Adipose tissue (tissue), 3 donors: ENCODE results near the gene COA6. TPM values are rescaled to one million over a fixed set of nuclear protein-coding genes. Genes with fewer than 3 reads are reported as not detected.

Experiments used
- H3K27ac ChIP-seq: one replicate; pipeline ENCODE4 v1.5.1; 2013; ENCODE audit warnings: low read depth, low read length
- WGBS, 3 donors: extraction: QIAGEN DNeasy Blood & Tissue Kit; methylation state at CpG; one replicate each; pipeline ENCODE4 v1.1.7; 2013; 5-methylcytosine and 5-hydroxymethylcytosine counted together
- polyA plus RNA-seq, 3 donors: library from polyadenylated mRNA; stranded (reverse); fragments of 200-250 nt; gene quantifications; one replicate each; pipeline ENCODE4 v1.2.3, GENCODE V29; 2013
- donor health status: healthy with polysubstance abuse.
- donor health status: Bipolar disorder and iron deficiency.
- donor health status: healthy.

The COA6 gene
- polyA plus RNA-seq, 3 donors = 22.6 to 53.4 (median 37.9) TPM

DNA sequence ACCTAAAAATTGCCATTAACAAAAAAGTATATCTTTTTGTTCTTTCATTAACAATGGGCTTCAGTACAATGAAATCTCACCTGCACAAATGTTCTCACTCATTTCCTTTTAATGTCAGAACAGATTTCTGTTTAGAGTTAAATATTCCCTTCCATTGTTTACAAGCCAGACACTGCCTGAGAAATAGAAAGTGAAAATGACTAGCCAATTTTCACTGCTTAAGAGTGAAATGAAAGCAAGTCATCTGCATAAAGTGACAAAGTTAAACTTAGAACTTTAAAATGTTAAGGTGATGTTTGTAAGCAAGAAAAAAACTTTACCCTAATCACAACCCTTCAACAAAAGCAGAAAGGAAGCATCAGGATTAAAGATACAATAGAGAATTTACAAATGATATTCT lies 27.5 kb downstream of the COA6 start:
- no peak overlapping the region for H3K27ac ChIP-seq

GRCh38 chr1:234401658-234402057 lies 28.4 kb downstream of the COA6 start:
- no peak overlapping the region for H3K27ac ChIP-seq
- 93 to 99% (median 97%) methylated on average over 3 of the region's 3 CpGs for WGBS, 3 donors

GRCh38 chr1:234402939-234403338 lies 29.7 kb downstream of the COA6 start:
- H3K27ac ChIP-seq = no peak overlapping the region
- 83 to 97% (median 85%) methylated on average over 3 of the region's 3 CpGs for WGBS, 3 donors

DNA sequence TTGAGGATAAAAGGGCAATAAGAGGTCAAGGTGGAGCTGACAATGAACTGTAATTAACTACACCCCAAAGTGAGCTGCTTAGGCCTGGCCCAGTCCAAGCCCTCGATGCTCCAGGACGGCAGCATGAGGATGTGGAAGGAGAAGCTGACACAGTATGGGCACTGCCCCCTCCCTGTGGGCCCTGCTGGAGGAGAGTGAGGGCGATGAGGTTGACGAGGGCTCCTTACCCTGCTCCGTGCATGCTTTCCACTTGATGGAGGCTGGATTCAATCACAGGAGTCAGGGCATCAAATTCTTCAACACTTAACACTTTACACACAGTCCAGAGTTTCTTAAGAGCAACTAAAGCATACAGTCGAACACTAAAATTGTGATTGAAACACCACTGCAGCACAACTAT lies 32.4 kb downstream of the COA6 start:
- WGBS, 3 donors = 68 to 84% (median 79%) methylated on average over 6 of the region's 6 CpGs
- no peak overlapping the region for H3K27ac ChIP-seq

- WGBS, 3 donors = 81 to 93% (median 82%) methylated on average over 4 of the region's 4 CpGs
Observed at GRCh38 chr1:234406871-234407270, 33.6 kb downstream of the COA6 start.

GRCh38 chr1:234408757-234409156 lies 35.5 kb downstream of the COA6 start:
- H3K27ac ChIP-seq = no peak overlapping the region
- WGBS, 3 donors = 92 to 96% (median 93%) methylated on average over 9 of the region's 9 CpGs

More at GRCh38 chr1:234406871-234407270, 33.6 kb downstream of the COA6 start:
- no peak overlapping the region for H3K27ac ChIP-seq

DNA sequence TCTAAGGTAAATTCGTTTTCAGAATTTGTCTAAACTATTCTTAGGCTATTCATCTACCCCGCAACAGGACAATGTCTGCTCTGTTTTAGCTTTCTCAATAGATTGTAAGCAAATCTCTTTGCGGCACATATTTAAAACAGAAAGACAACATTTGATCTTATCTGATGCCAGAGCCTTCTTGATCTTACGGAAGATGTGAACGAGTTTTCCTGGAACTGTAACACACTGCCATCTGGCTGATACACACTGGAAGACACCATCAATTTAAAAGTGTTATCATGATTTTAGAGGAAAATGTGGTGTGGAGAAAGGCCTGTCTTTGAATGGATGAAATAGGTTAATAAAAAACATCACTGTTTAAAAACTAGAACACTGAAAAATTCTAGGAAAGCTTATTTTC lies 36.1 kb downstream of the COA6 start:
- WGBS, 3 donors = 78 to 79% (median 78%) methylated on average over 5 of the region's 5 CpGs

DNA sequence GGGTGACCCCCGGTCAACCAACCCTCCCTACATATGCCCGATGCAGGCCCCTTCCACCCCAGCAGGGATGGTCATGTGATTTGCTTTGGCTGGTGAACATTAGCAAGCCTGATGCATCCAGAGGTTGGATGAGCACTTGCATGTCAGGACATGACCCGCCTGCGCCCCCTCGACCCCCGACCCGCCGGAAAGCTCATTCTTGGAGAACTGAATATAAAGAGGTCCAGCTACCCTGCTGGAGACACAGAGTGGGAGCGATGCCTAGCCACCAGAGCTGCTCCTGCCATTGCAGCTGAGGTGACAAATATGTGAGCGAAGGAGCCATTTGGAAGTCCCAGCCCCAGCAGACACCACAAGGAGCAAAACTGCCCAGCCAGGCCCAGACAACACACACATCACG lies 39.6 kb downstream of the COA6 start:
- no peak overlapping the region for H3K27ac ChIP-seq
- 92 to 93% (median 92%) methylated on average over 11 of the region's 11 CpGs for WGBS, 3 donors

More for the DNA sequence above, 36.1 kb downstream of the COA6 start:
- no peak overlapping the region for H3K27ac ChIP-seq

- no peak overlapping the region for H3K27ac ChIP-seq
- WGBS, 3 donors = 93 to 97% (median 94%) methylated on average over 9 of the region's 9 CpGs
Observed at GRCh38 chr1:234413485-234413884, 40.2 kb downstream of the COA6 start.

GRCh38 chr1:234413990-234414389 lies 40.7 kb downstream of the COA6 start:
- 89 to 93% (median 92%) methylated on average over 4 of the region's 4 CpGs for WGBS, 3 donors

GRCh38 chr1:234427950-234428646 lies 54.8 kb downstream of the COA6 start:
- no peak overlapping the region for H3K27ac ChIP-seq
- 67 to 88% (median 87%) methylated on average over 8 of the region's 8 CpGs for WGBS, 3 donors

More at GRCh38 chr1:234413990-234414389, 40.7 kb downstream of the COA6 start:
- no peak overlapping the region for H3K27ac ChIP-seq

- WGBS, 3 donors = 62 to 74% (median 66%) methylated on average over 5 of the region's 5 CpGs
- no peak overlapping the region for H3K27ac ChIP-seq
Observed at GRCh38 chr1:234429434-234429806, 56.2 kb downstream of the COA6 start.

- WGBS, 3 donors = 93 to 96% (median 96%) methylated on average over 5 of the region's 5 CpGs
- no peak overlapping the region for H3K27ac ChIP-seq
Observed at GRCh38 chr1:234430691-234431090, 57.4 kb downstream of the COA6 start.

GRCh38 chr1:234431255-234431654 lies 58.0 kb downstream of the COA6 start:
- H3K27ac ChIP-seq = no peak overlapping the region
- WGBS, 3 donors = 67 to 86% (median 78%) methylated on average over 4 of the region's 4 CpGs

DNA sequence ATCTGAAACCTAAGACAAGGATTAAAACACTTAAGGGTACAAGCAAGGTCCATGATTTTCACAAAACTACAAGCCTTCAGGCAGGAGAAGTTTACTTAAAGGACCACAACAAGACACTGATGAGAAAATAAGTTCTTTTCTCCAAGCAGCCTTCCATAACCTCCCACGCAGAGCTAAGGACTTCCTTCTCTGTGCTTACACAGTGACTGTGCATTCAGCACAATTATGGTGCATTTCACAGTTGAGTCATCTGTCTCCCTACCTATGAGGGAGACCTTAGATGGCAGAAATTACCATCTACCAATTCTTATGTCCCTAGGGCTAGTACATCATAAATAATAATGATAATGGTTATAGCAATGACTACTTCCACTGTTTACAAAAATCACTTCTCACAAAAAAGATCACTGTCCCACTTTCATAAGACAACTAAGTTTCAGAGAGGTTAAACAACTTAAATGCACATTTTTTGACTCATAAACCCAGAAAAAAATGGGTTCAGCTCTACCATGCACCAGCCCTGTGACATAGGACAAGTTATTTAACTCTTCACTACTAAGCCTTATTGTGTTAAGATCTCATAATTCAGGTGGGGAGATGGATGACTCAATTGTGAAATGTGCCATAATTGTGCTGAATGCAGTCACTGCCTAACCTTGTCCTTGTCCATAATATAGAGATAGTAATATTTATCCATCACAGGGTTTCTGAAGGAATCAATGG lies 60.5 kb downstream of the COA6 start:
- WGBS, 3 donors = 75 to 100% (median 91%) methylated on average over 1 of the region's 1 CpG
- no peak overlapping the region for H3K27ac ChIP-seq

Other genes with a start within 250 kb of the COA6 start
- 10 to 100 TPM; 10.4 to 12.0 (median 11.0) TPM for gene TARBP1, start 105.7 kb downstream of the COA6 start, polyA plus RNA-seq
- gene IRF2BP2, start 236.7 kb downstream of the COA6 start, polyA plus RNA-seq = 100 to 1,000 TPM in 1 of 3 donors, 10 to 100 TPM in 2; 51.2 to 135 (median 51.5) TPM